Measurements from ENCODE around the gene LMBR1.

GRCh38 chr7:156751319-156751718 lies 141.7 kb downstream of the LMBR1 start:
- TF ChIP-seq, protein P1, sequence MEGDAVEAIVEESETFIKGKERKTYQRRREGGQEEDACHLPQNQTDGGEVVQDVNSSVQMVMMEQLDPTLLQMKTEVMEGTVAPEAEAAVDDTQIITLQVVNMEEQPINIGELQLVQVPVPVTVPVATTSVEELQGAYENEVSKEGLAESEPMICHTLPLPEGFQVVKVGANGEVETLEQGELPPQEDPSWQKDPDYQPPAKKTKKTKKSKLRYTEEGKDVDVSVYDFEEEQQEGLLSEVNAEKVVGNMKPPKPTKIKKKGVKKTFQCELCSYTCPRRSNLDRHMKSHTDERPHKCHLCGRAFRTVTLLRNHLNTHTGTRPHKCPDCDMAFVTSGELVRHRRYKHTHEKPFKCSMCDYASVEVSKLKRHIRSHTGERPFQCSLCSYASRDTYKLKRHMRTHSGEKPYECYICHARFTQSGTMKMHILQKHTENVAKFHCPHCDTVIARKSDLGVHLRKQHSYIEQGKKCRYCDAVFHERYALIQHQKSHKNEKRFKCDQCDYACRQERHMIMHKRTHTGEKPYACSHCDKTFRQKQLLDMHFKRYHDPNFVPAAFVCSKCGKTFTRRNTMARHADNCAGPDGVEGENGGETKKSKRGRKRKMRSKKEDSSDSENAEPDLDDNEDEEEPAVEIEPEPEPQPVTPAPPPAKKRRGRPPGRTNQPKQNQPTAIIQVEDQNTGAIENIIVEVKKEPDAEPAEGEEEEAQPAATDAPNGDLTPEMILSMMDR (conservative IDR thresholded peaks at IDR 0.05 in 1 of 2, IDR thresholded peaks at IDR 0.05 in 1 of 2; ENCODE audit: low read depth in 1 of 2, low read length in 2 of 2), result no peak
- TF ChIP-seq EZH2 (IDR thresholded peaks at IDR 0.05; ENCODE audit: low read length, missing control alignments), result no peak

All from fibroblast of lung (primary cell).